ENCODE data around the gene HSF5.

The HSF5 gene

DNA sequence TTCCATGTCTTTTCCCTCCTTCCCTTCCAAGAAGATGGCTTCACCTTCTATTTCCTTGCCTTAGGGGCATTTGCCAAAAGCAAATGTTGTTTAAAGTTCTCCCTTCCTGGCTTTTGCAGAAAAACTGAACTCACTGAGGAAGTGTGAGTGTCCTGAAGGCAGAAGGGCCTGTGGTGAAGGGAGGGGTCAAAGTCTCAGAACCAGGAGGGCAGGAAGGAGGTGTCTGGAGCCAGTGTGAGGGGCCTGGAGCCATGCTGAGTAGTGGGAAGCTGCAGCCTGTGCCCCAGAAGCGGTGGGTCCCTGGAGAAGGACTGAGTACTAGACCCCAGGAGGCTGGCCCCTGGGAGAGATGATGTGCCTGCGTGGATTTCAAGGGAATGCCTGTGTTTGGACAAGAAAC, 112.4 kb downstream of the HSF5 start:
- FAIRE-seq (no peak), DNase-seq (ENCODE audit: extremely low spot score, insufficient read length, low read depth) (no peak)

DNA sequence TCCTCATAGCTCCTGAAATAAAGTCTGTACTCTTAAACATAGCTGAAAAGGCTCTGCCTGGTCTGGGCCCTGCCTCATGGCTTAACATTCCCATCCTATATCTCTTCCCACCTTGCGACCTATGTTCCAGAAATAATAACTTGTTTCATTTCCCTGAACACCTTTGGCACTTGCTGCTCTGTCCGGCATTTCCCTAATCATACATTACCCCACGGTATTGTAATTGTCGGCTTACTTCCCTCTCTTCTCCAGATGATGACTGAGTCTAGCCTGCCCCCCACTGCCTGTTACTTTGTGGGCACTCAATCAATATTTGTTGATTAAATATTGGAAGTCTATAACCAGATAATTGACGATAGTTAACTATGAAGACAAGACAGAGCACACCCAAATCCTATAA, 113.0 kb downstream of the HSF5 start:
- no peak for FAIRE-seq
- no peak for DNase-seq (ENCODE audit: extremely low spot score, insufficient read length, low read depth)

DNA sequence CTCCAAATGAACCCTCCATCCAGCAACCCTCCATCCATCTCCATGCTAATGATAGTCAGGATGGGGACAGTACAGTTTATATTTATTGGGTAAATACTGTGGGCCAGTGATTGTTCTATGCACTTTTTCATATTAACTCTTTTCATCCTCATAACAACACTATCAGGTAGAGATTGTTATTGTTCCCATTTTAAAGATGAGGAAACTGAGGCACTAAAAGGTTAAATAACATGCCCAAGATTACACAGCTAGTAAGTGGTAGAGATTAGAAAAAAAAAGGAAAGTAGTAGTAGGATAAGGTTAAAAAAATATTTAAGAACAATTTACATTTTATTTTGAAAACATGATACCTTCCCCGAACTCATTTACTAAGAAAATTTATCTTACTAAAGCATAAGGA, 114.3 kb downstream of the HSF5 start:
- DNase-seq (ENCODE audit: extremely low spot score, insufficient read length, low read depth) (no peak), FAIRE-seq (no peak)

DNA sequence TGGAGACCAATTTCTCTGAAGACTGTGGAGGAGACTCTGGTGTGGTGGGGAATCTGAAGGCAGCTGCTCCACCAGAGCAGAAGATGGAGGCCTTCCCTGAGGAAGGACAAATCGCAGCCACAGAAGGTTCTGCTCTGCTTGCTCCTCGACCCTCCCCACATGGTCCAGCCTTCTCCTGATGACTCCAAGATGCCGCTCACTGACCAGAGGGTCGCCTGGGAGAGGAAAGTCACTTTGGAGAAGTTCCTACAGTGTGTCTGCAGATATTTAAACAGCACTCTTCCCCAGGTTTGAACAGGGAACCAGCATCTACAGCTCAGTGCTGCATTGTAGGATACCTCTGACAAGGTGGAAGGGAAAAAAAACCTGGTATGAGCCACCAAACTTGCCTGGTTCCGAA, 115.2 kb downstream of the HSF5 start:
- no peak for FAIRE-seq
- DNase-seq (ENCODE audit: extremely low spot score, insufficient read length, low read depth) = no peak

DNA sequence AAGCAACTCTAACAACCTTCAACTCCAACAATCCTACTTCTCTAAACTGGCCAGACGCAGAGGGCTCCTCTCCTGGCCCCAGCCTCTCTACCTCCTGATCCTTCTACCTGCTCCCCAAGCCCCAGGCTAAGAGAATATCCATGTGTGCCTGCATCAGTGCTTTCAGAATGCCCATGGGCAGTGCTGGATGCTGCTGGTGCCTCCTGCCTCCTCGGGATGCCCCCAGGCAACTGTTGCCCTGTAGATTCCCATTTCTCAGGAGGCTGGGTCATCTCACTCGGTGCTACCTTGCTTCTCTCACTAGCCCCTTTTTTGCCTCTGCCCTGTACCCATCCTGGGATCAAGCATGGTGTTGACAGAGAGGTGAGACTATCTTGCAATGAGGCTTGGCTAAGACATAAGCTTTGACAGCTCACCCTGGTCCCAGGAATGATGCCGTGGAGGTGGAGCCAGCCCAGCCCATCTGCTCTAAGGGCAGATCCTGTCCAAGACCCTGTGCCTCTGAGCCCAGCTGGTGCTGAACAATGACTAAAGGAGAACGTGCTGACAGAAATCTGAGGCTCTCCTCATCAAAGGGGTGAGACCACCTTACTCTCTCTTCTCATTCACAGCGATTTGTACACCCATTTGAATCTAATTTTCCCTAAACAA, 116.8 kb downstream of the HSF5 start:
- DNase-seq (ENCODE audit: extremely low spot score, insufficient read length, low read depth) (no peak), FAIRE-seq (no peak)

DNA sequence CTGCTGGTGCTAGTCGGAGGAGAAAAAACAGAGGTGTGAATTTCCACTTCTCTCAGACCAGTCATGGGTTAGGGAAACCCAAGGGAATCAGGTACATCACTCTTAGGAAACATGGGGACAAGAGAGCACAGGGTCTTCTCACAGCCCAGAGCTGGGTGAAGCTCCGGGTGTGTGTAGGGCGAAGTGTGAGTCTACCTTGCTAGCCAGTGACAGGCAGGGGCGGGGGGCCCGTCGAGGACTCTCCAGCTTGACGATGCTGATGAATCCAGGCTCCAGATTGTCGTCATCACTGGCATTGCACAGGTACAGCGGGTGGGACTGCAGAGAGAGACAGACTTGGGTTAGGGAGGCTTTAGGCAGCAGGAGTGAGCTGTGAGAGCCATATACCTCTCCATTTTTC, 117.5 kb downstream of the HSF5 start:
- no peak for FAIRE-seq
- no peak for DNase-seq (ENCODE audit: extremely low spot score, insufficient read length, low read depth)

DNA sequence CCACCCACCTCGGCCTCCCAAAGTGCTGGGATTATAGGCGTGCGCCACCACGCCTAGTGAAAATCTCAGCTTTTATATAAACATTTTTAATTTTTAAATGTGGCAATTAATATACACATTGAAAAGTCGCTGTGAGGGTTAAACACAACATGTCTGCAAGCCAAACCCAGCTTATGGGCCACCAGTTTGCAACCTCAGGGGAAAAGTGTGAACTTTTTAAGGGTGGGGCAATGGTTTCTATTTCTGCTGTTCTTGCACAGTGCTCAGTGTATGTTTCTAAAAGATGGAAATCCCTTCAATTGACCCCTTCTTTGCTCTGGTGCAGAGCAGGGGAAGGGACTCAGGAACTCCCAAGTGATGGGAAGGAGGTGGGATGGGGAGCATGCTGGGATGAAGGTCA, 117.9 kb downstream of the HSF5 start:
- FAIRE-seq (no peak), DNase-seq (ENCODE audit: extremely low spot score, insufficient read length, low read depth) (no peak)

Measured in GM18507 (cell line).